Measurements from ENCODE around the gene TRIM47.

The TRIM47 gene

DNA sequence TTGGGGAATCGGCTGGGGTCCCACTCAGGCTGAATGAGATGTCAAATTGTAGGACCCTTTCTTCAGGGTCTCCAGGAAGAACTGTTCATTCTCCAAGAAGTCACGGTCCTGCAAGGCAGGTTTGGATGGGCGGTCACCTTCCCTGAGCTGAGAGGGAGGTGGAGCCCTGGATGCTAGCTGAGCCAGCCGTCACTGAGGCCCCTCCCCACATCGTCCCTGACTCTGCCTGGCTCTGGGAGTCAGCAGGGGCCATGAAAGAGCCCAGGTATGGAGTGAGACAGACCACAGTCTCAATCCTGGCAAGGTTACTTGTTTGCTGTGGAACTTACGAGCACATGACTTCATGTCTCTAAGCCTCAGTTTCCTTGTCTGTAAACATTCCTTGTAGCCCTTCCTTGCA, 32.3 kb upstream of the TRIM47 start:
- H3K4me1 ChIP-seq = peaks cover 14% of the 10 kb centered on the region
- no peak overlapping the region for H3K4me3 ChIP-seq (ENCODE audit: low read depth, low read length)
- no peaks in the 10 kb centered on the region for H3K36me3 ChIP-seq
- no peaks in the 10 kb centered on the region for H3K27me3 ChIP-seq
- DNase-seq = no peak
- no peaks in the 10 kb centered on the region for H3K9me3 ChIP-seq
- TF ChIP-seq, protein P1, sequence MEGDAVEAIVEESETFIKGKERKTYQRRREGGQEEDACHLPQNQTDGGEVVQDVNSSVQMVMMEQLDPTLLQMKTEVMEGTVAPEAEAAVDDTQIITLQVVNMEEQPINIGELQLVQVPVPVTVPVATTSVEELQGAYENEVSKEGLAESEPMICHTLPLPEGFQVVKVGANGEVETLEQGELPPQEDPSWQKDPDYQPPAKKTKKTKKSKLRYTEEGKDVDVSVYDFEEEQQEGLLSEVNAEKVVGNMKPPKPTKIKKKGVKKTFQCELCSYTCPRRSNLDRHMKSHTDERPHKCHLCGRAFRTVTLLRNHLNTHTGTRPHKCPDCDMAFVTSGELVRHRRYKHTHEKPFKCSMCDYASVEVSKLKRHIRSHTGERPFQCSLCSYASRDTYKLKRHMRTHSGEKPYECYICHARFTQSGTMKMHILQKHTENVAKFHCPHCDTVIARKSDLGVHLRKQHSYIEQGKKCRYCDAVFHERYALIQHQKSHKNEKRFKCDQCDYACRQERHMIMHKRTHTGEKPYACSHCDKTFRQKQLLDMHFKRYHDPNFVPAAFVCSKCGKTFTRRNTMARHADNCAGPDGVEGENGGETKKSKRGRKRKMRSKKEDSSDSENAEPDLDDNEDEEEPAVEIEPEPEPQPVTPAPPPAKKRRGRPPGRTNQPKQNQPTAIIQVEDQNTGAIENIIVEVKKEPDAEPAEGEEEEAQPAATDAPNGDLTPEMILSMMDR (IDR thresholded peaks at IDR 0.05; ENCODE audit: low read depth, low read length) = no peak

DNA sequence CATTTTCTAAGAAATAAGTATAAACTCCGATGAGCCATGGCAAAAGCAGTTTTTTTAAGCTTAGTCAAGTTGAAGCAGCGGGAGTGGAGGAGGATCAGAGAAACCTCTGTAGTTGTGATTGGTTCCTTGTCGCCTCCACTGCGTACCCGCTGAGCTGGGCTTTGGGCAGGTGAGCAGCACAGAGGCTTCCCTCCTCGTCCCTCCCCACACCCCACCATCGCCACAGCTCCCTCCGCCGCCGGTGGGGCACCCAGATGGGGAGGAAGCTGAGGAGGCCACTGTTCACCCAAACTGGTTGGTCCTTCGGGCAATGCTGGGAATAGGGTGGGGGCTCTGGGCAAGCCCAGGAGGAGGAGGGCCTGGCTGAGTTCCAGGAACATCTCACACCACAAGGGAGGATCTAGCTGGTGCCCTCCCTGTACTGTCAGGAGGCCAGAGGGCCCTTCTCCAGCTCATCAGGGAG, 31.5 kb upstream of the TRIM47 start:
- H3K4me3 ChIP-seq (ENCODE audit: low read depth, low read length) = peak overlapping the region; percentile 25
- peaks cover 14% of the 10 kb centered on the region for H3K4me1 ChIP-seq
- peak; percentile 75 for DNase-seq

DNA sequence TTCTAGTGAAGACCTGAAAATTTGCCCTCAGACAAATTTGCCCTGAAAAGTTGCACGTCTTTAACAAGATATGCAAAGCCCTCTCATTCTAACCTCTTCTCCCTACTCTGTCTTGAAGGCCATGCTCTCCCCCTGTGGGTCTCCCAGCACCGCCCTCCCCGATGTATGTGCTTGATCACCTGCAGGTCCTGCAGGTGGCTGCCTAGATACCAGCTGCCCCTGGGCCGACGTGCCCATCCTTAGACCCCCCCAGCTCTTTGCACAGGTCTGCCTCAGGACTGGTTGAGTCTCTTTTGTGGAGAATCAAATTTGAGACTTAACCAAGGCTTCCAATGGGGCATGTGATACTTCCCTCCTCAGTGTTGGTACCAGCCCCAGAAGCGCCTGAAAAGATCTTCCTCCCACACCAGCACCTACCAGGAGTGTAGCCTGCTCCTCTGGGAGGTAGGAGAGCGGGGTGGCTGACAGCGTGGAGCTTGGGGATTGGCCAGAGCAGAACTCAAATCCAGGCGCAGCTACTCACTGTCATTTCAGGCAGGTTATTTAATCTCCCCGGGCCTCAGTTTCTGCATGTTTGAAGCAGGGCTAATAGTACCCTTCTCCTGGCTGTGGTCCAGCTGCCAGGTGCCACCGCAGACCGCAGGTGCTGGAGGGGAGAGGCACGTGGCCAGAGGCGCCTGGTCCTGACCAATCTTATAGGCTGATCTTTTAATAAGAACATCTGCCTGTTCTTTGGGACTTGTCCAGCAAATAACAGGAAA, 30.9 kb upstream of the TRIM47 start:
- H3K36me3 ChIP-seq = no peaks in the 10 kb centered on the region
- H3K9me3 ChIP-seq = no peaks in the 10 kb centered on the region
- peaks cover 14% of the 10 kb centered on the region for H3K4me1 ChIP-seq
- peak overlapping the region; percentile 25 for H3K4me3 ChIP-seq (ENCODE audit: low read depth, low read length)
- no peaks in the 10 kb centered on the region for H3K27me3 ChIP-seq
- TF ChIP-seq, protein P1 (IDR thresholded peaks at IDR 0.05; ENCODE audit: low read depth, low read length) = no peak
- peak; percentile 56 for DNase-seq

More for the DNA sequence above, 31.5 kb upstream of the TRIM47 start:
- no peaks in the 10 kb centered on the region for H3K27me3 ChIP-seq
- TF ChIP-seq, protein P1 (IDR thresholded peaks at IDR 0.05; ENCODE audit: low read depth, low read length) = no peak
- no peaks in the 10 kb centered on the region for H3K9me3 ChIP-seq
- no peaks in the 10 kb centered on the region for H3K36me3 ChIP-seq

DNA sequence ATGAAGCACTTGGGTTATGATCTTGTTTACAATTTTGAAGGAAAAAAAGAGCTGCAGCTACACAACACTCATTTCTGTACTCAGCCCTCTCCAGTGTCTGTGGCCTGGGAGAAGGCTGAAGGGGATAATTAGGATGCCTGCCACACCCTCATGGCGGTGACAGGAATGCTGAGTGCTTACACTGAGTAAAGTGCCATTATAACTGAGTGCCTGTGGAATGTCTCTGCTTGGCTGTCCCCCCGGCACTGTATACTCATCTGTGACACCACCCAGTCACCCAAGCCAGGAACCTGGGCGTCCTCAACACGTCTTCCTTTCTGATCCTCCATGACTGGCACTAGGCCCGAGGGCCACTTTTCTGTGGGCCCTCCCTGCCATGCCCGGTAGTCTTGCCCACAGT, 29.8 kb upstream of the TRIM47 start:
- Histone ChIP-seq H3K36me3 (no peaks in the 10 kb centered on the region), H3K4me1 (peaks cover 14% of the 10 kb centered on the region), H3K27me3 (no peaks in the 10 kb centered on the region), H3K4me3 (ENCODE audit: low read depth, low read length) (no peak overlapping the region), H3K9me3 (no peaks in the 10 kb centered on the region)
- DNase-seq = no peak
- TF ChIP-seq, protein P1 (IDR thresholded peaks at IDR 0.05; ENCODE audit: low read depth, low read length) = no peak

GRCh38 chr17:75906143-75906884, 27.9 kb upstream of the TRIM47 start:
- Histone ChIP-seq H3K36me3 (peaks cover 7% of the 10 kb centered on the region), H3K4me1 (peaks cover 14% of the 10 kb centered on the region), H3K4me3 (ENCODE audit: low read depth, low read length) (no peak overlapping the region), H3K9me3 (no peaks in the 10 kb centered on the region), H3K27me3 (no peaks in the 10 kb centered on the region)
- TF ChIP-seq, protein P1 (IDR thresholded peaks at IDR 0.05; ENCODE audit: low read depth, low read length) = no peak
- DNase-seq = no peak
